Measurements from ENCODE around the gene BORCS5.

- TF ChIP-seq CTCF (IDR thresholded peaks at IDR 0.05; ENCODE audit: low read length) (no peak), EZH2 (IDR thresholded peaks at IDR 0.05; ENCODE audit: borderline replicate concordance, low read length) (no peak)
Measured at GRCh38 chr12:12470751-12471306, 114.0 kb downstream of the BORCS5 start.

Measured in OCI-LY1 (cell line).